MM.1S (cell line): ENCODE data around the gene PPM1K.

Source experiments
- DNase-seq: peaks from one replicate; pipeline ENCODE4 v3.0.0-alpha.2; 2015
- H2AFZ ChIP-seq: fragments of 300-600 bp; sonication (generic); 2 replicates; pipeline ENCODE4 v1.6.0; 2016; ENCODE audit warnings: antibody characterized with exemption, low read length
- H3F3A ChIP-seq: fragments of 300-600 bp; sonication (generic); 2 replicates; pipeline ENCODE4 v1.6.1; 2016; ENCODE audit warnings: mild to moderate bottlenecking, antibody characterized with exemption, low read length, moderate library complexity, mixed read lengths; ENCODE audit not compliant: insufficient read depth
- H3K27ac ChIP-seq: fragments of 300-600 bp; sonication (generic); 2 replicates; pipeline ENCODE4 v1.5.1; 2016; ENCODE audit warnings: mild to moderate bottlenecking, low read length
- H3K27me3 ChIP-seq: fragments of 300-600 bp; sonication (generic); replicated peaks from 2 replicates; pipeline ENCODE4 v1.6.0; 2016; ENCODE audit warnings: low read length; ENCODE audit not compliant: insufficient read depth
- H3K36me3 ChIP-seq: fragments of 300-600 bp; sonication (generic); replicated peaks from 2 replicates; pipeline ENCODE4 v1.6.1; 2016; ENCODE audit warnings: mild to moderate bottlenecking, low read length, mixed read lengths; ENCODE audit not compliant: insufficient read depth
- H3K4me1 ChIP-seq: fragments of 300-600 bp; sonication (generic); 2 replicates; pipeline ENCODE4 v1.6.1; 2016; ENCODE audit warnings: low read length, mixed read lengths
- H3K4me2 ChIP-seq: fragments of 300-600 bp; sonication (generic); 2 replicates; pipeline ENCODE4 v1.6.0; 2016; ENCODE audit warnings: low read depth, low read length
- H3K4me3 ChIP-seq: fragments of 300-600 bp; sonication (generic); 2 replicates; pipeline ENCODE4 v1.5.1; 2016; ENCODE audit warnings: low read length, mixed read lengths
- H3K79me2 ChIP-seq: fragments of 300-600 bp; sonication (generic); 2 replicates; pipeline ENCODE4 v1.6.1; 2016; ENCODE audit warnings: mixed run types, low read length, mixed read lengths
- H3K9ac ChIP-seq: fragments of 300-600 bp; sonication (generic); 2 replicates; pipeline ENCODE4 v1.6.1; 2016; ENCODE audit warnings: low read length, mixed read lengths
- H3K9me2 ChIP-seq: fragments of 300-600 bp; sonication (generic); replicated peaks from 2 replicates; pipeline ENCODE4 v1.6.1; 2016; ENCODE audit warnings: mild to moderate bottlenecking, low read length, mixed read lengths; ENCODE audit not compliant: insufficient read depth
- H3K9me3 ChIP-seq: fragments of 300-600 bp; sonication (generic); replicated peaks from 2 replicates; pipeline ENCODE4 v1.6.1; 2016; ENCODE audit warnings: mild to moderate bottlenecking, low read length, mixed read lengths; ENCODE audit not compliant: insufficient read depth
- H4K20me1 ChIP-seq: fragments of 300-600 bp; sonication (generic); 2 replicates; pipeline ENCODE4 v1.6.1; 2016; ENCODE audit warnings: mild to moderate bottlenecking, low read length, moderate library complexity, mixed read lengths; ENCODE audit not compliant: insufficient read depth
- CTCF ChIP-seq: fragments of 300-600 bp; sonication (generic); IDR thresholded peaks from 2 replicates; pipeline ENCODE4 v1.5.1; 2016; ENCODE audit warnings: antibody characterized with exemption, low read length, mixed read lengths
- EZH2 ChIP-seq: fragments of 300-600 bp; sonication (generic); optimal IDR thresholded peaks from 2 replicates; pipeline ENCODE3; 2017; ENCODE audit warnings: low read depth, mild to moderate bottlenecking, antibody characterized with exemption, low read length, mixed read lengths
- EZH2phosphoT487 ChIP-seq: fragments of 300-600 bp; sonication (generic); IDR thresholded peaks from 2 replicates; pipeline ENCODE4 v1.6.1; 2018; ENCODE audit warnings: antibody characterized with exemption, low read length

The PPM1K gene

GRCh38 chr4:88246600-88246999 lies 37.8 kb downstream of the PPM1K start:
- Histone ChIP-seq H3K4me2 (no peak overlapping the region), H3K79me2 (no peaks in the 10 kb centered on the region), H3K36me3 (no peaks in the 10 kb centered on the region), H3K4me1 (no peaks in the 10 kb centered on the region), H3K9me2 (no peaks in the 10 kb centered on the region), H3F3A (no peaks in the 10 kb centered on the region), H3K27me3 (no peaks in the 10 kb centered on the region), H3K9ac (no peak overlapping the region), H4K20me1 (no peaks in the 10 kb centered on the region), H3K4me3 (no peak overlapping the region), H3K9me3 (no peaks in the 10 kb centered on the region), H3K27ac (no peak overlapping the region), H2AFZ (peak overlapping the region; percentile 19; the same call in 1 of the 2 replicates)
- DNase-seq: no peak
- TF ChIP-seq EZH2 (no peak), CTCF (no peak), EZH2phosphoT487 (no peak)

GRCh38 chr4:88244816-88245579 lies 39.4 kb downstream of the PPM1K start:
- H3K9ac ChIP-seq: no peak overlapping the region

GRCh38 chr4:88244056-88244455 lies 40.3 kb downstream of the PPM1K start:
- DNase-seq: no peak
- Histone ChIP-seq H3K4me1 (no peaks in the 10 kb centered on the region), H3K36me3 (no peaks in the 10 kb centered on the region), H3K4me2 (no peak overlapping the region), H3K27ac (no peak overlapping the region), H3K9me2 (no peaks in the 10 kb centered on the region), H3F3A (no peaks in the 10 kb centered on the region), H3K27me3 (no peaks in the 10 kb centered on the region), H3K4me3 (no peak overlapping the region), H3K9ac (no peak overlapping the region), H3K79me2 (no peaks in the 10 kb centered on the region), H3K9me3 (no peaks in the 10 kb centered on the region), H4K20me1 (no peaks in the 10 kb centered on the region), H2AFZ (no peak overlapping the region)
- no peak for TF ChIP-seq EZH2
- no peak for TF ChIP-seq EZH2phosphoT487
- no peak for TF ChIP-seq CTCF

More at GRCh38 chr4:88244816-88245579, 39.4 kb downstream of the PPM1K start:
- Histone ChIP-seq H3K9me2 (no peaks in the 10 kb centered on the region), H3K36me3 (no peaks in the 10 kb centered on the region), H2AFZ (no peak overlapping the region), H3F3A (no peaks in the 10 kb centered on the region), H3K4me3 (no peak overlapping the region), H3K27me3 (no peaks in the 10 kb centered on the region), H3K27ac (no peak overlapping the region), H3K4me1 (no peaks in the 10 kb centered on the region), H3K79me2 (no peaks in the 10 kb centered on the region), H4K20me1 (no peaks in the 10 kb centered on the region), H3K4me2 (no peak overlapping the region), H3K9me3 (no peaks in the 10 kb centered on the region)
- no peak for DNase-seq
- TF ChIP-seq EZH2 (no peak), CTCF (no peak), EZH2phosphoT487 (no peak)
